Ishikawa (cell line): ENCODE measurements around the gene ELFN1.

Experiments used
- CEBPB ChIP-seq: IDR thresholded peaks from 2 replicates; pipeline ENCODE4 v1.6.1; 2012
- EGR1 ChIP-seq: IDR thresholded peaks from 2 replicates; pipeline ENCODE4 v1.6.1; 2012
- EP300 ChIP-seq: IDR thresholded peaks from 2 replicates; pipeline ENCODE4 v1.6.1; 2012; ENCODE audit warnings: borderline replicate concordance

DNA sequence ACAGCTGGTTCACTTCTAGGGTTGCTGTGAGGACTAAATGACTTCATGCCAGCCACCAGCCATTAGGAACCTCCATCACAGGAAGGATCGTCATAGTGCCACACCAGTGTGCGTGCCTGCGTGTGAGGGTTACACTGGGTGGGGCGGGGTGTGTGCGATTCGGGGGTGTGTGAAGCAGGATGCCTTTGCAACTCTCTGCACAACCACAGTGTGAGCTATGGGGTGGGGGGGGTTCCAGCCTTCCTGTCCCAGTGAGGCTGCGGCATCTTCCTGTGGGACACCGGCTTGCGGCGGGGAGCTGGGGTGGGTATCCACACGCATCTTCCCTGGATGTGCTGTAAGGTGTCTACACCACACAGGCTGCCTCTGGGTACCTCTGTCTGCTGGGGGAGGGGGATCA is 6.9 kb upstream of the ELFN1 start:
- TF ChIP-seq EGR1 (no peak), CEBPB (no peak), EP300 (no peak)
